ENCODE data around the gene CCDC178.

GRCh38 chr18:33269223-33269622, 171.3 kb downstream of the CCDC178 start:
- TF ChIP-seq CTCF (conservative IDR thresholded peaks at IDR 0.05; ENCODE audit: low read depth, low read length) = no peak
- no peak for TF ChIP-seq POLR2A (IDR thresholded peaks at IDR 0.05; ENCODE audit: low read depth, low read length)
- no peak for TF ChIP-seq CEBPB (IDR thresholded peaks at IDR 0.05; ENCODE audit: low read depth, low read length)
- no peak for TF ChIP-seq ELK1 (IDR thresholded peaks at IDR 0.05; ENCODE audit: borderline replicate concordance, low read depth, low read length)
- TF ChIP-seq CHD1 (IDR thresholded peaks at IDR 0.05; ENCODE audit: low read depth, low read length) = no peak
- TF ChIP-seq MAZ (IDR thresholded peaks at IDR 0.05; ENCODE audit: borderline replicate concordance, low read depth, low read length) = no peak
- TF ChIP-seq RAD21 (IDR thresholded peaks at IDR 0.05; ENCODE audit: low read length) = no peak
- TF ChIP-seq NFE2L2 (IDR thresholded peaks at IDR 0.05; ENCODE audit: low read depth, low read length) = no peak
- TF ChIP-seq MAFK (IDR thresholded peaks at IDR 0.05; ENCODE audit: low read depth, low read length) = no peak
- TF ChIP-seq FOS (IDR thresholded peaks at IDR 0.05; ENCODE audit: low read depth, low read length) = no peak
